C4-2B (cell line): ENCODE results near the gene PLXND1.

Experiments used
- H3K27ac ChIP-seq: fragments of 450-650 bp; 2 replicates; pipeline ENCODE4 v1.5.1; 2017
- ZFX ChIP-seq: fragments of 450-650 bp; IDR thresholded peaks from 2 replicates; pipeline ENCODE4 v1.6.1; 2017
- TF ChIP-seq, protein P1 (sequence below): fragments of 450-650 bp; conservative IDR thresholded peaks from 2 replicates; pipeline ENCODE4 v1.5.1; 2017; ENCODE audit warnings: mild to moderate bottlenecking

The PLXND1 gene

GRCh38 chr3:129632977-129633376 lies 26.5 kb upstream of the PLXND1 start:
- no peak overlapping the region for H3K27ac ChIP-seq
- TF ChIP-seq, protein P1, sequence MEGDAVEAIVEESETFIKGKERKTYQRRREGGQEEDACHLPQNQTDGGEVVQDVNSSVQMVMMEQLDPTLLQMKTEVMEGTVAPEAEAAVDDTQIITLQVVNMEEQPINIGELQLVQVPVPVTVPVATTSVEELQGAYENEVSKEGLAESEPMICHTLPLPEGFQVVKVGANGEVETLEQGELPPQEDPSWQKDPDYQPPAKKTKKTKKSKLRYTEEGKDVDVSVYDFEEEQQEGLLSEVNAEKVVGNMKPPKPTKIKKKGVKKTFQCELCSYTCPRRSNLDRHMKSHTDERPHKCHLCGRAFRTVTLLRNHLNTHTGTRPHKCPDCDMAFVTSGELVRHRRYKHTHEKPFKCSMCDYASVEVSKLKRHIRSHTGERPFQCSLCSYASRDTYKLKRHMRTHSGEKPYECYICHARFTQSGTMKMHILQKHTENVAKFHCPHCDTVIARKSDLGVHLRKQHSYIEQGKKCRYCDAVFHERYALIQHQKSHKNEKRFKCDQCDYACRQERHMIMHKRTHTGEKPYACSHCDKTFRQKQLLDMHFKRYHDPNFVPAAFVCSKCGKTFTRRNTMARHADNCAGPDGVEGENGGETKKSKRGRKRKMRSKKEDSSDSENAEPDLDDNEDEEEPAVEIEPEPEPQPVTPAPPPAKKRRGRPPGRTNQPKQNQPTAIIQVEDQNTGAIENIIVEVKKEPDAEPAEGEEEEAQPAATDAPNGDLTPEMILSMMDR, result no peak
- TF ChIP-seq ZFX, result no peak

DNA sequence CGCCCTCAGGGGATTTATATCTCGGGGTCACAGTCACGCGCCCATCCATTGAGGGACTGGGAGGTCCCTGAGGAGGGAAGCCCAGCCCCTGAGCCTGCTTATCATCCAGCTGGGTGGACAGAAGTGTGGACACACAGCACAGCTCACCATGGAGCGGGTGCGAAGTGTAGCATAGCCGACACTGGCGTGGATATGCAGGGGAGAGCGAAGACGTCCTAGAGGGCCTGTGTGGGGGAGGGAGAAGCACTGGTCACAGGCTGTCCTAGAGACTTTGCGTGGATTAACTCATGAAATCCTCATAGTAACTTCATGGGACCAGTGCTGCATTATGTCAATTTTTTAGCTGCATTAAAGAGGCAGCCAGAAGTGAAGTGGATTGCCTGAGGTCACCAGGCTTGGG lies 26.1 kb upstream of the PLXND1 start:
- TF ChIP-seq, protein P1, result no peak
- TF ChIP-seq ZFX, result no peak
- no peak overlapping the region for H3K27ac ChIP-seq

- TF ChIP-seq, protein P1, result no peak
- TF ChIP-seq ZFX, result no peak
- no peak overlapping the region for H3K27ac ChIP-seq
Observed at GRCh38 chr3:129632056-129632455, 25.6 kb upstream of the PLXND1 start.

DNA sequence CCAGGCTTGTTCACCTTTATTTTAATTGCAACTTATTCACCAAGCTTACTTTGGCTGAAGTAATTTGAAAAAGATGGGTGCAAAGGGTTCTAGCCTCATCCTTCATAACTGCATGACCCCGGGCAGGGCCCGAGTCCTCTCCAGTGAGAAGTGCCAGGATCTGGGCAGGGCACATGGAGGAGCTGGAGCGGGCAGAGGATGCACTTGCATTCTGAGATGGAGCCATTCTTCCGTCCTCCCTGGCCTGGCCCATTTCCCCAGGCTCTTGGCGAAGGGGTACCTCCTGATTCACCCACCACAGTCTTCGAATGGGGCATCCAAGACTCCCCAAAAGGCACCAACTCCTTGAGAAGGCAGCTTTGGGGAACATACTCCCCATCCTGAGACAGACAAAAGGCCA lies 22.5 kb upstream of the PLXND1 start:
- H3K27ac ChIP-seq, result no peak overlapping the region
- TF ChIP-seq, protein P1, result no peak
- no peak for TF ChIP-seq ZFX

DNA sequence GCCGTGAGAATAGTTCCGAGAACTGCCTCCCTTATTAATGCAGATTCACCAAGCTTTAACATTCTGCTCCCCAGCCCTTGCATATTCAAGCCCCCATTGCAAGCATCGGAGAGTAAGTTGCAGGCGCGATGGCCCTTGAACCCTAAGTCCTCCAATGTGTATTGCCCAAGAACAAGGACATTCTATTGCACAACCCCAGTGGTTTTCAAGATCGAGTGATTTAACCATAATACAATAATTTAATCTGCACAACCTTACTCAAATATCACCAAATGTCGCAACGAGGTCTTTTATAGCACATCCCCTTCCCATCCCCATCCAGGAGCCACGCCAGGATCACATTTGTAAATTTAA lies 21.7 kb upstream of the PLXND1 start:
- no peak overlapping the region for H3K27ac ChIP-seq
- TF ChIP-seq, protein P1, result no peak; the same call in 1 of the 2 replicates
- no peak for TF ChIP-seq ZFX

- TF ChIP-seq ZFX, result no peak
- TF ChIP-seq, protein P1, result peak; percentile 94
- no peak overlapping the region for H3K27ac ChIP-seq
Observed at GRCh38 chr3:129627350-129628168, 21.1 kb upstream of the PLXND1 start.

GRCh38 chr3:129626744-129627349 lies 20.4 kb upstream of the PLXND1 start:
- H3K27ac ChIP-seq, result no peak overlapping the region
- TF ChIP-seq ZFX, result no peak
- TF ChIP-seq, protein P1, result no peak
